ENCODE results near the gene RTKN2.
A peak's percentile ranks its signal among the peaks of the same experiment; 100 is the strongest.
"Not testable (repeated sequence)": the region's sequence is repeated elsewhere in the genome, so short reads cannot be mapped to it uniquely, and the experiment has no call there.

Gene RTKN2

GRCh38 chr10:62268399-62269114 lies at the start of gene RTKN2:
Gene RTKN2, minus strand, starts transcription at chr10:62268844. Its CDS starts 234 bp downstream, at chr10:62268610.
- DNase-seq (ENCODE audit: low read depth, low spot score) = peak; percentile 86

GRCh38 chr10:62317257-62317656 lies 48.6 kb upstream of the RTKN2 start:
- DNase-seq (ENCODE audit: low read depth, low spot score) = no peak

- DNase-seq (ENCODE audit: low read depth, low spot score) = no peak
Observed at GRCh38 chr10:62309254-62309653, 40.6 kb upstream of the RTKN2 start.

- no peak for DNase-seq (ENCODE audit: low read depth, low spot score)
Observed at GRCh38 chr10:62308101-62308500, 39.5 kb upstream of the RTKN2 start.

- no peak for DNase-seq (ENCODE audit: low read depth, low spot score)
Observed at GRCh38 chr10:62307635-62308034, 39.0 kb upstream of the RTKN2 start.

GRCh38 chr10:62306663-62307062 lies 38.0 kb upstream of the RTKN2 start:
- no peak for DNase-seq (ENCODE audit: low read depth, low spot score)

- no peak for DNase-seq (ENCODE audit: low read depth, low spot score)
Observed at GRCh38 chr10:62305813-62306212, 37.2 kb upstream of the RTKN2 start.

- no peak for DNase-seq (ENCODE audit: low read depth, low spot score)
Observed at GRCh38 chr10:62303922-62304321, 35.3 kb upstream of the RTKN2 start.

- no peak for DNase-seq (ENCODE audit: low read depth, low spot score)
Observed at GRCh38 chr10:62302760-62303159, 34.1 kb upstream of the RTKN2 start.

- no peak for DNase-seq (ENCODE audit: low read depth, low spot score)
Observed at GRCh38 chr10:62297857-62298256, 29.2 kb upstream of the RTKN2 start.

- no peak for DNase-seq (ENCODE audit: low read depth, low spot score)
Observed at GRCh38 chr10:62284221-62284620, 15.6 kb upstream of the RTKN2 start.

GRCh38 chr10:62281348-62281747 lies 12.7 kb upstream of the RTKN2 start:
- not testable (repeated sequence) for DNase-seq (ENCODE audit: low read depth, low spot score)

- not testable (repeated sequence) for DNase-seq (ENCODE audit: low read depth, low spot score)
Observed at GRCh38 chr10:62280392-62280791, 11.7 kb upstream of the RTKN2 start.

- DNase-seq (ENCODE audit: low read depth, low spot score) = no peak
Observed at GRCh38 chr10:62278441-62278910, 9.8 kb upstream of the RTKN2 start.

GRCh38 chr10:62277971-62278370 lies 9.3 kb upstream of the RTKN2 start:
- DNase-seq (ENCODE audit: low read depth, low spot score) = no peak

- no peak for DNase-seq (ENCODE audit: low read depth, low spot score)
Observed at GRCh38 chr10:62270020-62270419, 1.4 kb upstream of the RTKN2 start.

GRCh38 chr10:62268027-62268398 lies 631 bp downstream of the RTKN2 start:
- DNase-seq (ENCODE audit: low read depth, low spot score) = no peak

- DNase-seq (ENCODE audit: low read depth, low spot score) = no peak
Observed at GRCh38 chr10:62266611-62267010, 2.0 kb downstream of the RTKN2 start.

GRCh38 chr10:62266147-62266546 lies 2.5 kb downstream of the RTKN2 start:
- DNase-seq (ENCODE audit: low read depth, low spot score) = no peak

GRCh38 chr10:62264702-62265436 lies 3.8 kb downstream of the RTKN2 start:
- peak; percentile 70 for DNase-seq (ENCODE audit: low read depth, low spot score)

GRCh38 chr10:62264126-62264525 lies 4.5 kb downstream of the RTKN2 start:
- DNase-seq (ENCODE audit: low read depth, low spot score) = no peak

- DNase-seq (ENCODE audit: low read depth, low spot score) = no peak
Observed at GRCh38 chr10:62261666-62262065, 7.0 kb downstream of the RTKN2 start.

- DNase-seq (ENCODE audit: low read depth, low spot score) = no peak
Observed at GRCh38 chr10:62259998-62260397, 8.6 kb downstream of the RTKN2 start.

Measured in iPS DF 19.7 (cell line).